Measurements from ENCODE around the gene TMEM129.

TMEM129 gene

GRCh38 chr4:1721003-1721665 is at the start of gene TMEM129, which contains the start of gene TACC3:
TSS of gene TMEM129 (minus strand) at chr4:1721323. CDS start at chr4:1720837, 486 bp downstream.
TSS of gene TACC3 (plus strand) at chr4:1721521. CDS start at chr4:1723422, 1,901 bp downstream.
- peak; percentile 94 for FAIRE-seq

GRCh38 chr4:1770791-1771231 is 49.7 kb upstream of the TMEM129 start:
- no peak for DNase-seq (ENCODE audit: insufficient read length, low spot score)
- FAIRE-seq: no peak

More at GRCh38 chr4:1721003-1721665, at the start of gene TMEM129, which contains the start of gene TACC3:
- peak; percentile 96 for DNase-seq (ENCODE audit: insufficient read length, low spot score)

GRCh38 chr4:1770245-1770644 is 49.1 kb upstream of the TMEM129 start:
- FAIRE-seq: no peak
- DNase-seq (ENCODE audit: insufficient read length, low spot score): no peak

- FAIRE-seq: no peak
Observed at GRCh38 chr4:1769692-1770091, 48.6 kb upstream of the TMEM129 start.

GRCh38 chr4:1768367-1769034 is 47.4 kb upstream of the TMEM129 start:
- no peak for DNase-seq (ENCODE audit: insufficient read length, low spot score)
- no peak for FAIRE-seq

More at GRCh38 chr4:1769692-1770091, 48.6 kb upstream of the TMEM129 start:
- no peak for DNase-seq (ENCODE audit: insufficient read length, low spot score)

- FAIRE-seq (no peak), DNase-seq (ENCODE audit: insufficient read length, low spot score) (peak; percentile 77)
Observed at GRCh38 chr4:1767770-1768366, 46.7 kb upstream of the TMEM129 start.

GRCh38 chr4:1767061-1767769 is 46.1 kb upstream of the TMEM129 start:
- peak; percentile 16 for FAIRE-seq
- DNase-seq (ENCODE audit: insufficient read length, low spot score): no peak

- FAIRE-seq (no peak), DNase-seq (ENCODE audit: insufficient read length, low spot score) (no peak)
Observed at GRCh38 chr4:1766106-1767060, 45.3 kb upstream of the TMEM129 start.

GRCh38 chr4:1765409-1766072 is 44.4 kb upstream of the TMEM129 start:
- FAIRE-seq (peak; percentile 38), DNase-seq (ENCODE audit: insufficient read length, low spot score) (no peak)

GRCh38 chr4:1764670-1765069 is 43.5 kb upstream of the TMEM129 start:
- FAIRE-seq (no peak), DNase-seq (ENCODE audit: insufficient read length, low spot score) (no peak)

GRCh38 chr4:1763550-1764080 is 42.5 kb upstream of the TMEM129 start:
- no peak for DNase-seq (ENCODE audit: insufficient read length, low spot score)
- no peak for FAIRE-seq

GRCh38 chr4:1763070-1763549 is 42.0 kb upstream of the TMEM129 start:
- FAIRE-seq: no peak
- no peak for DNase-seq (ENCODE audit: insufficient read length, low spot score)

GRCh38 chr4:1762264-1763010 is 41.3 kb upstream of the TMEM129 start:
- no peak for DNase-seq (ENCODE audit: insufficient read length, low spot score)
- no peak for FAIRE-seq

GRCh38 chr4:1761130-1761689 is 40.1 kb upstream of the TMEM129 start:
- DNase-seq (ENCODE audit: insufficient read length, low spot score) (no peak), FAIRE-seq (no peak)

- DNase-seq (ENCODE audit: insufficient read length, low spot score): no peak
- no peak for FAIRE-seq
Observed at GRCh38 chr4:1760521-1761071, 39.5 kb upstream of the TMEM129 start.

- FAIRE-seq: no peak
- DNase-seq (ENCODE audit: insufficient read length, low spot score): no peak
Observed at GRCh38 chr4:1759818-1760223, 38.7 kb upstream of the TMEM129 start.

- no peak for FAIRE-seq
- DNase-seq (ENCODE audit: insufficient read length, low spot score): no peak
Observed at GRCh38 chr4:1759170-1759817, 38.2 kb upstream of the TMEM129 start.

All from HTR-8/SVneo (cell line).